HUES48 (cell line): Measurements from ENCODE around the gene MBOAT2.

Experiments used
- H3K27ac ChIP-seq: one replicate; pipeline ENCODE4 v1.7.0; 2013; ENCODE audit warnings: low read depth, low read length, inconsistent platforms
- H3K27me3 ChIP-seq: 2 replicates; pipeline ENCODE4 v1.6.1; 2013; ENCODE audit warnings: mild to moderate bottlenecking, low read length; ENCODE audit not compliant: control insufficient read depth, insufficient read depth
- H3K36me3 ChIP-seq: 2 replicates; pipeline ENCODE4 v1.6.1; 2013; ENCODE audit warnings: low read length; ENCODE audit not compliant: control insufficient read depth, insufficient read depth
- H3K4me1 ChIP-seq: 2 replicates; pipeline ENCODE4 v1.6.1; 2013; ENCODE audit warnings: mild to moderate bottlenecking, low read length; ENCODE audit not compliant: control insufficient read depth, insufficient read depth
- H3K4me3 ChIP-seq: 2 replicates; pipeline ENCODE4 v1.5.1; 2013; ENCODE audit warnings: mild to moderate bottlenecking, low read depth, low read length
- H3K9ac ChIP-seq: 2 replicates; pipeline ENCODE4 v1.6.1; 2013; ENCODE audit warnings: mild to moderate bottlenecking, low read depth, low read length, moderate library complexity
- H3K9me3 ChIP-seq: 2 replicates; pipeline ENCODE4 v1.6.1; 2013; ENCODE audit warnings: low read length; ENCODE audit not compliant: control insufficient read depth, insufficient read depth

The MBOAT2 gene

GRCh38 chr2:8858910-8859309 is 144.6 kb downstream of the MBOAT2 start:
- no peak overlapping the region for H3K27ac ChIP-seq
- H3K4me1 ChIP-seq: peaks cover 6% of the 10 kb centered on the region; the same call in 1 of the 2 replicates
- H3K9ac ChIP-seq: no peak overlapping the region
- H3K4me3 ChIP-seq: no peak overlapping the region
- no peaks in the 10 kb centered on the region for H3K27me3 ChIP-seq
- no peaks in the 10 kb centered on the region for H3K9me3 ChIP-seq
- H3K36me3 ChIP-seq: peaks cover 2% of the 10 kb centered on the region; the same call in 1 of the 2 replicates

GRCh38 chr2:8858264-8858663 is 145.2 kb downstream of the MBOAT2 start:
- Histone ChIP-seq H3K27me3 (no peaks in the 10 kb centered on the region), H3K9me3 (no peaks in the 10 kb centered on the region), H3K27ac (no peak overlapping the region), H3K4me3 (no peak overlapping the region), H3K9ac (no peak overlapping the region), H3K36me3 (no peaks in the 10 kb centered on the region), H3K4me1 (peaks cover 6% of the 10 kb centered on the region; the same call in 1 of the 2 replicates)

DNA sequence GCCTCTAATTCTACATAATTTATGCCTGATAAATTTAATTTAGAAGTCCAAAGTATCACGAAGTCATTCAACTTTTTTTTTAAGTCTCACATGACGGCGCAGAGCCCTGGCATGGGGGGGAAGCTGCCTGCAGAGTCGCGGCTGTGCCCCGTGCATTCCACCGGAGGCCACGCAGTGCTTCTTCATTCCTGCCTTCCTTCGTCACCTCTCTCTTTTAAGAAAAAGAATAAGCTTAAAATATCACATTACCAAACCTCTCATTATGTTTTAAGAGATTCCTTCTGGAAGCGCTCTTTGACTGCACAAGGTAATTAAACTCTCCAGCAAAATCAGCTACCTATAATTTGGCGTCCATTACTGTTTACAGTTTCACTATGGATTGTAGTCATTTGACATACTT is 145.8 kb downstream of the MBOAT2 start:
- peaks cover 6% of the 10 kb centered on the region; the same call in 1 of the 2 replicates for H3K4me1 ChIP-seq
- H3K36me3 ChIP-seq: no peaks in the 10 kb centered on the region
- no peak overlapping the region for H3K4me3 ChIP-seq
- no peaks in the 10 kb centered on the region for H3K27me3 ChIP-seq
- no peak overlapping the region for H3K27ac ChIP-seq
- no peak overlapping the region for H3K9ac ChIP-seq
- no peaks in the 10 kb centered on the region for H3K9me3 ChIP-seq

DNA sequence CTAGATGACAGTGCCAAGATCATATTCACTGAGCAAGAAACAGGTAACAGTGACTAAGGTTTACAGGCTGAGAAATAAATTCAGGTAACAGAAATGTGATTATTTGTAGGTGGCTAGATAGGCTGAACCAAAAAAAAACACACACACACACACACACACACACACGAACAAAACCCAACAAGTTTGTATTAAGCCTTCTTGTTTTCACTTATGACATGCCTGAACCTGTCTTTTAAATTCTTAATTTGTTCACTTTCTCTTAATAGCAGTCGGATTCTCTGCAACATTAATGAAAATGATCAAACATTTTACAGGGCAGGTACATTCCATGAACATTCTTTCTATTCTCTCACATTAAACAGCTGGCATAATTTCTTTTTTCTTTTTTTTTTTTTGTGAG is 147.3 kb downstream of the MBOAT2 start:
- Histone ChIP-seq H3K27me3 (no peaks in the 10 kb centered on the region), H3K4me1 (peaks cover 6% of the 10 kb centered on the region; the same call in 1 of the 2 replicates), H3K36me3 (no peaks in the 10 kb centered on the region), H3K27ac (no peak overlapping the region), H3K9ac (no peak overlapping the region), H3K9me3 (no peaks in the 10 kb centered on the region), H3K4me3 (no peak overlapping the region)

- Histone ChIP-seq H3K4me3 (no peak overlapping the region), H3K27me3 (no peaks in the 10 kb centered on the region), H3K36me3 (no peaks in the 10 kb centered on the region), H3K9ac (no peak overlapping the region), H3K9me3 (no peaks in the 10 kb centered on the region), H3K4me1 (peaks cover 6% of the 10 kb centered on the region; the same call in 1 of the 2 replicates), H3K27ac (no peak overlapping the region)
Measured at GRCh38 chr2:8855010-8855409, 148.5 kb downstream of the MBOAT2 start.

- Histone ChIP-seq H3K36me3 (no peaks in the 10 kb centered on the region), H3K27me3 (no peaks in the 10 kb centered on the region), H3K9ac (no peak overlapping the region), H3K9me3 (no peaks in the 10 kb centered on the region), H3K4me1 (peaks cover 6% of the 10 kb centered on the region; the same call in 1 of the 2 replicates), H3K4me3 (no peak overlapping the region), H3K27ac (no peak overlapping the region)
Measured at GRCh38 chr2:8853426-8853825, 150.1 kb downstream of the MBOAT2 start.

DNA sequence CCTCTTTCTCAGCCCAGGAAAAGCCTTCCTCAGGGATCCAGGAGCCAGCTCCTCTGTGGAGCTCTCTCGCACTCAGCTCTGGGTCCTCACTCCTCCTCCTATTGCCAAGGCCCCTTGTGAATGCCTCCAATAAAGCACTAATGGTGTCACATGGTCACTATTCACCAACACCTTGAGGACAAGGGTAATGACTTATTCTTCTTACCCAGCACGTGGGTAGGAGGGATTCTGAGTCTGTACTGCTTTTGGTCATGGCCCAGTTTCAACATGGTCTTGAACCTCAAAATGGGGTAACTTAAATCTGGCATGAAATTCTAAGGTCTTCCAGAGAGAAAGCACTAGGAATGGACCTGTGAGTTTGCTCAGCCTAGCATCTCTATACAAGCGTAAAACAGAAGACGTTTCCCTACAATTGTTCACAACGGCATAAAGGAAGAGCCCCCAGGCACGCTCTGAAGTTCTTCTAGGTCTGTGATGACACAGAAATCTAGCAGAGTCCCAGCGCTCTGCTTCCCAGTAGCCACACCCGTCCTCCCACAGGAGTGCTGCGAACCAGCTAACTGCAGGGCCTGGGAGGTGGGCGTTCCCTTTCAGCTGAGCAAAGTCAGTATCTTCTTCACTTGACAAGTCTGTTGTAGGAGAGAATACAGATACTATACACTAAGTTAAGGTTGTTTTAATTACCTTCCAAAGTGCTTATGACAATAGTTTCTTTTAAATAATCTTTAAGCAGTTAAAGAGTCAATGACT is 151.5 kb downstream of the MBOAT2 start:
- Histone ChIP-seq H3K27ac (no peak overlapping the region), H3K36me3 (no peaks in the 10 kb centered on the region)

GRCh38 chr2:8850845-8851487 is 152.5 kb downstream of the MBOAT2 start:
- H3K36me3 ChIP-seq: no peaks in the 10 kb centered on the region
- no peaks in the 10 kb centered on the region for H3K27me3 ChIP-seq
- H3K4me1 ChIP-seq: peaks cover 6% of the 10 kb centered on the region; the same call in 1 of the 2 replicates
- no peak overlapping the region for H3K9ac ChIP-seq
- H3K4me3 ChIP-seq: no peak overlapping the region
- no peak overlapping the region for H3K27ac ChIP-seq
- H3K9me3 ChIP-seq: no peaks in the 10 kb centered on the region

More for the DNA sequence above, 151.5 kb downstream of the MBOAT2 start:
- Histone ChIP-seq H3K9ac (no peak overlapping the region), H3K4me3 (no peak overlapping the region), H3K4me1 (peaks cover 6% of the 10 kb centered on the region; the same call in 1 of the 2 replicates), H3K27me3 (no peaks in the 10 kb centered on the region), H3K9me3 (no peaks in the 10 kb centered on the region)

GRCh38 chr2:8849327-8849726 is 154.2 kb downstream of the MBOAT2 start:
- H3K27me3 ChIP-seq: no peaks in the 10 kb centered on the region
- H3K27ac ChIP-seq: no peak overlapping the region
- H3K4me3 ChIP-seq: no peak overlapping the region
- no peaks in the 10 kb centered on the region for H3K9me3 ChIP-seq
- H3K36me3 ChIP-seq: no peaks in the 10 kb centered on the region
- no peak overlapping the region for H3K9ac ChIP-seq
- H3K4me1 ChIP-seq: no peaks in the 10 kb centered on the region

GRCh38 chr2:8848328-8849100 is 155.0 kb downstream of the MBOAT2 start:
- Histone ChIP-seq H3K4me3 (no peak overlapping the region), H3K9ac (no peak overlapping the region), H3K36me3 (no peaks in the 10 kb centered on the region), H3K4me1 (no peaks in the 10 kb centered on the region), H3K27ac (no peak overlapping the region), H3K27me3 (no peaks in the 10 kb centered on the region), H3K9me3 (no peaks in the 10 kb centered on the region)

- no peaks in the 10 kb centered on the region for H3K9me3 ChIP-seq
- no peaks in the 10 kb centered on the region for H3K27me3 ChIP-seq
- no peak overlapping the region for H3K27ac ChIP-seq
- H3K4me3 ChIP-seq: no peak overlapping the region
- no peaks in the 10 kb centered on the region for H3K4me1 ChIP-seq
- H3K36me3 ChIP-seq: no peaks in the 10 kb centered on the region
- H3K9ac ChIP-seq: no peak overlapping the region
Measured at GRCh38 chr2:8847400-8847799, 156.1 kb downstream of the MBOAT2 start.
